OCI-LY3 (cell line): ENCODE measurements around the gene TMEM54.

Experiments
- H2AFZ ChIP-seq: fragments of 200-600, 300-600 bp; shearing (Covaris generic); 2 replicates; pipeline ENCODE4 v1.6.0; 2014; ENCODE audit warnings: antibody characterized with exemption, low read depth, low read length
- H3K27ac ChIP-seq: fragments of 200-600, 300-600 bp; sonication (generic); 2 replicates; pipeline ENCODE4 v1.5.1; 2014; ENCODE audit warnings: mild to moderate bottlenecking, low read length, moderate library complexity, mixed read lengths
- H3K27me3 ChIP-seq: fragments of 200-600, 300-600 bp; sonication (generic); 2 replicates; pipeline ENCODE4 v1.6.1; 2014; ENCODE audit warnings: low read depth, low read length, mixed read lengths
- H3K36me3 ChIP-seq: fragments of 200-600, 300-600 bp; sonication (generic); replicated peaks from 2 replicates; pipeline ENCODE3; 2014; ENCODE audit warnings: low read depth, low read length, mixed read lengths
- H3K4me1 ChIP-seq: fragments of 300-600, 200-600 bp; sonication (generic); 2 replicates; pipeline ENCODE4 v1.6.1; 2014; ENCODE audit warnings: low read length, mixed read lengths
- H3K4me2 ChIP-seq: fragments of 200-600, 300-600 bp; sonication (generic); 2 replicates; pipeline ENCODE4 v1.6.1; 2014; ENCODE audit warnings: low read length, mixed read lengths
- H3K4me3 ChIP-seq: fragments of 300-600, 200-600 bp; sonication (generic); 2 replicates; pipeline ENCODE4 v1.5.1; 2014; ENCODE audit warnings: antibody characterized with exemption, mild to moderate bottlenecking, low read length, moderate library complexity
- H3K79me2 ChIP-seq: fragments of 300-600, 200-600 bp; shearing (Covaris generic); 2 replicates; pipeline ENCODE4 v1.6.1; 2014; ENCODE audit warnings: mild to moderate bottlenecking, low read length, mixed read lengths
- H3K9ac ChIP-seq: fragments of 300-600, 200-600 bp; shearing (Covaris generic); 2 replicates; pipeline ENCODE4 v1.6.0; 2014; ENCODE audit warnings: mild to moderate bottlenecking, low read length, moderate library complexity
- H3K9me3 ChIP-seq: fragments of 200-600, 300-600 bp; shearing (Covaris generic); 2 replicates; pipeline ENCODE4 v1.6.1; 2014; ENCODE audit warnings: low read length, mixed read lengths; ENCODE audit not compliant: insufficient read depth
- H4K20me1 ChIP-seq: fragments of 200-600, 300-600 bp; sonication (generic); 2 replicates; pipeline ENCODE4 v1.6.1; 2016; ENCODE audit warnings: low read length, mixed read lengths; ENCODE audit not compliant: insufficient read depth
- CTCF ChIP-seq: fragments of 200-600, 300-600 bp; sonication (generic); IDR thresholded peaks from 2 replicates; pipeline ENCODE4 v1.5.1; 2014; ENCODE audit warnings: antibody characterized with exemption, low read length, low read depth
- EZH2phosphoT487 ChIP-seq: fragments of 200-600 bp; shearing (Covaris generic); IDR thresholded peaks from 2 replicates; pipeline ENCODE4 v1.6.1; 2018; ENCODE audit warnings: antibody characterized with exemption, mixed run types, low read depth

Gene TMEM54

GRCh38 chr1:32894019-32894600, 7.1 kb downstream of the TMEM54 start:
- H3K4me1 ChIP-seq = no peaks in the 10 kb centered on the region
- H3K27me3 ChIP-seq = no peaks in the 10 kb centered on the region
- H3K9me3 ChIP-seq = no peaks in the 10 kb centered on the region
- no peaks in the 10 kb centered on the region for H3K36me3 ChIP-seq
- H3K27ac ChIP-seq = no peak overlapping the region
- no peak overlapping the region for H3K4me2 ChIP-seq
- no peak overlapping the region for H2AFZ ChIP-seq
- H3K9ac ChIP-seq = no peak overlapping the region
- H4K20me1 ChIP-seq = no peaks in the 10 kb centered on the region
- no peaks in the 10 kb centered on the region for H3K79me2 ChIP-seq
- no peak overlapping the region for H3K4me3 ChIP-seq
- no peak for TF ChIP-seq CTCF
- TF ChIP-seq EZH2phosphoT487 = no peak

GRCh38 chr1:32893198-32894018, 7.8 kb downstream of the TMEM54 start:
- no peaks in the 10 kb centered on the region for H3K9me3 ChIP-seq
- no peak overlapping the region for H3K4me2 ChIP-seq
- no peak overlapping the region for H3K4me3 ChIP-seq
- H3K27me3 ChIP-seq = no peaks in the 10 kb centered on the region
- no peaks in the 10 kb centered on the region for H3K4me1 ChIP-seq
- no peak overlapping the region for H3K9ac ChIP-seq
- H4K20me1 ChIP-seq = no peaks in the 10 kb centered on the region
- no peak for TF ChIP-seq EZH2phosphoT487
- no peak for TF ChIP-seq CTCF
- H3K27ac ChIP-seq = no peak overlapping the region
- H3K79me2 ChIP-seq = no peaks in the 10 kb centered on the region
- H3K36me3 ChIP-seq = no peaks in the 10 kb centered on the region
- no peak overlapping the region for H2AFZ ChIP-seq

GRCh38 chr1:32892368-32893197, 8.6 kb downstream of the TMEM54 start:
- Histone ChIP-seq H3K4me1 (no peaks in the 10 kb centered on the region), H3K9me3 (no peaks in the 10 kb centered on the region), H3K4me3 (no peak overlapping the region), H4K20me1 (no peaks in the 10 kb centered on the region), H3K27ac (no peak overlapping the region), H3K4me2 (no peak overlapping the region), H3K27me3 (no peaks in the 10 kb centered on the region), H2AFZ (no peak overlapping the region), H3K9ac (no peak overlapping the region), H3K79me2 (no peaks in the 10 kb centered on the region), H3K36me3 (no peaks in the 10 kb centered on the region)
- TF ChIP-seq CTCF (no peak), EZH2phosphoT487 (no peak)

GRCh38 chr1:32891630-32892029, 9.6 kb downstream of the TMEM54 start:
- no peaks in the 10 kb centered on the region for H3K27me3 ChIP-seq

More at GRCh38 chr1:32891630-32892029, 9.6 kb downstream of the TMEM54 start:
- Histone ChIP-seq H3K9me3 (no peaks in the 10 kb centered on the region), H4K20me1 (no peaks in the 10 kb centered on the region), H3K4me3 (no peak overlapping the region), H3K4me2 (no peak overlapping the region), H3K27ac (no peak overlapping the region), H3K4me1 (no peaks in the 10 kb centered on the region), H2AFZ (no peak overlapping the region), H3K36me3 (no peaks in the 10 kb centered on the region), H3K9ac (no peak overlapping the region), H3K79me2 (no peaks in the 10 kb centered on the region)
- no peak for TF ChIP-seq CTCF
- TF ChIP-seq EZH2phosphoT487 = no peak
